H1 (cell line): ENCODE results near the gene MALT1. TPM values are rescaled to one million over a fixed set of nuclear protein-coding genes. Genes with fewer than 3 reads are reported as not detected.

Source experiments
- BACH1 ChIP-seq: IDR thresholded peaks from 2 replicates; pipeline ENCODE4 v1.6.1; 2012; ENCODE audit warnings: low read length, improper control_type of control experiment
- CBX8 ChIP-seq: fragments of 300-800, 300-1000 bp; sonication (generic); IDR thresholded peaks from 2 replicates; pipeline ENCODE4 v1.7.1; 2016; ENCODE audit warnings: low read depth, low read length, borderline replicate concordance
- CTBP2 ChIP-seq: IDR thresholded peaks from 2 replicates; pipeline ENCODE4 v1.7.0; 2011; ENCODE audit warnings: borderline replicate concordance, mild to moderate bottlenecking, moderate library complexity, mixed read lengths, low read length; ENCODE audit not compliant: insufficient read depth, insufficient read length
- KDM4A ChIP-seq: IDR thresholded peaks from one replicate; pipeline ENCODE4 v1.7.1; 2012; ENCODE audit warnings: low read depth, mild to moderate bottlenecking, moderate library complexity, low read length, inconsistent platforms; ENCODE audit not compliant: severe bottlenecking
- NANOG ChIP-seq: IDR thresholded peaks from 2 replicates; pipeline ENCODE4 v1.6.1; 2011; ENCODE audit warnings: low read length, low read depth, mild to moderate bottlenecking, inconsistent platforms; ENCODE audit not compliant: insufficient read depth, poor library complexity, severe bottlenecking
- POU5F1 ChIP-seq: IDR thresholded peaks from 2 replicates; pipeline ENCODE4 v1.6.1; 2011; ENCODE audit warnings: low read depth, mild to moderate bottlenecking, low read length, moderate library complexity
- SAP30 ChIP-seq: fragments of 300-600 bp; sonication (generic); IDR thresholded peaks from 2 replicates; pipeline ENCODE4 v1.7.1; 2012; ENCODE audit warnings: low read length, moderate library complexity, mild to moderate bottlenecking, inconsistent platforms; ENCODE audit not compliant: insufficient read depth, insufficient replicate concordance
- SP2 ChIP-seq: IDR thresholded peaks from 2 replicates; pipeline ENCODE4 v1.6.1; 2012; ENCODE audit warnings: mild to moderate bottlenecking, low read length, inconsistent platforms
- polyA plus RNA-seq, 7 experiments: library from polyadenylated mRNA; depleted of rRNA in 3 of 7; stranded (reverse) in 5 of 7; unstranded in 2 of 7; fragments of >200 nt in 5 of 7; fragments of 200-250 nt in 2 of 7; gene quantifications; 1 replicate in 5 of 7; 2 replicates in 1 of 7; 4 replicates in 1 of 7; pipeline versions ENCODE4 v1.2.1 to v1.2.3, GENCODE V29; 2011 to 2013; ENCODE audit warnings: missing spikeins in 2 of 7, mixed read lengths in 2 of 7
- total RNA-seq: library from RNA; stranded (reverse); fragmentation: NEBNext Ultra II Directional; extraction: Animal tissue kit (Norgen Biotek cat#: 25700); gene quantifications from 2 replicates; pipeline ENCODE4 v1.2.1, GENCODE V29; 2021
- TF ChIP-seq, protein P1 (sequence below): fragments of 300-600 bp; sonication (generic); IDR thresholded peaks from 2 replicates; pipeline ENCODE4 v1.7.1; 2012; ENCODE audit warnings: low read length, moderate library complexity, mild to moderate bottlenecking, inconsistent platforms; ENCODE audit not compliant: insufficient replicate concordance

Gene MALT1
- total and polyA plus RNA-seq, 2 of the 8 experiments (the other 6 are each of a cell fraction or from before 2014, with no cell fraction given) = 10.7 to 25.9 TPM

DNA sequence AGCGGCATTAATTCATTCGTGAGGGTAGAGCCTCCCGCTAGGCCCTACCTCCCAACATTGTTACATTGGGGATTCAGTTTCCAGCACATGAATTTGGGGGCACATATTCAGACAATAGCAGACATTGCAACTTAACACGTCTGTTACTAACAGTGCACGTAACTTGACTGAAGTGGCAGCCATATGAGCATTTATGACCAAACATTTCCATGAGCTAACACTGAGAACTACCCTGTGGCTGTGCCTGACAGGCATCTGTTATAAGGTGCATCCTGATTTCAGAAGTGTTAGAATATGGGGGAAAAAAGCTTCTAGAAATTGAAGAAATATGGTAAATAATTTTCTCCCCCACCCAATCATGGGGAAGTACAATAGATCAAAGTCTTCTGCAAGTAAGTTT, 24.5 kb downstream of the MALT1 start (continued):
- TF ChIP-seq SAP30 = no peak
- TF ChIP-seq BACH1 = no peak
- TF ChIP-seq, protein P1, sequence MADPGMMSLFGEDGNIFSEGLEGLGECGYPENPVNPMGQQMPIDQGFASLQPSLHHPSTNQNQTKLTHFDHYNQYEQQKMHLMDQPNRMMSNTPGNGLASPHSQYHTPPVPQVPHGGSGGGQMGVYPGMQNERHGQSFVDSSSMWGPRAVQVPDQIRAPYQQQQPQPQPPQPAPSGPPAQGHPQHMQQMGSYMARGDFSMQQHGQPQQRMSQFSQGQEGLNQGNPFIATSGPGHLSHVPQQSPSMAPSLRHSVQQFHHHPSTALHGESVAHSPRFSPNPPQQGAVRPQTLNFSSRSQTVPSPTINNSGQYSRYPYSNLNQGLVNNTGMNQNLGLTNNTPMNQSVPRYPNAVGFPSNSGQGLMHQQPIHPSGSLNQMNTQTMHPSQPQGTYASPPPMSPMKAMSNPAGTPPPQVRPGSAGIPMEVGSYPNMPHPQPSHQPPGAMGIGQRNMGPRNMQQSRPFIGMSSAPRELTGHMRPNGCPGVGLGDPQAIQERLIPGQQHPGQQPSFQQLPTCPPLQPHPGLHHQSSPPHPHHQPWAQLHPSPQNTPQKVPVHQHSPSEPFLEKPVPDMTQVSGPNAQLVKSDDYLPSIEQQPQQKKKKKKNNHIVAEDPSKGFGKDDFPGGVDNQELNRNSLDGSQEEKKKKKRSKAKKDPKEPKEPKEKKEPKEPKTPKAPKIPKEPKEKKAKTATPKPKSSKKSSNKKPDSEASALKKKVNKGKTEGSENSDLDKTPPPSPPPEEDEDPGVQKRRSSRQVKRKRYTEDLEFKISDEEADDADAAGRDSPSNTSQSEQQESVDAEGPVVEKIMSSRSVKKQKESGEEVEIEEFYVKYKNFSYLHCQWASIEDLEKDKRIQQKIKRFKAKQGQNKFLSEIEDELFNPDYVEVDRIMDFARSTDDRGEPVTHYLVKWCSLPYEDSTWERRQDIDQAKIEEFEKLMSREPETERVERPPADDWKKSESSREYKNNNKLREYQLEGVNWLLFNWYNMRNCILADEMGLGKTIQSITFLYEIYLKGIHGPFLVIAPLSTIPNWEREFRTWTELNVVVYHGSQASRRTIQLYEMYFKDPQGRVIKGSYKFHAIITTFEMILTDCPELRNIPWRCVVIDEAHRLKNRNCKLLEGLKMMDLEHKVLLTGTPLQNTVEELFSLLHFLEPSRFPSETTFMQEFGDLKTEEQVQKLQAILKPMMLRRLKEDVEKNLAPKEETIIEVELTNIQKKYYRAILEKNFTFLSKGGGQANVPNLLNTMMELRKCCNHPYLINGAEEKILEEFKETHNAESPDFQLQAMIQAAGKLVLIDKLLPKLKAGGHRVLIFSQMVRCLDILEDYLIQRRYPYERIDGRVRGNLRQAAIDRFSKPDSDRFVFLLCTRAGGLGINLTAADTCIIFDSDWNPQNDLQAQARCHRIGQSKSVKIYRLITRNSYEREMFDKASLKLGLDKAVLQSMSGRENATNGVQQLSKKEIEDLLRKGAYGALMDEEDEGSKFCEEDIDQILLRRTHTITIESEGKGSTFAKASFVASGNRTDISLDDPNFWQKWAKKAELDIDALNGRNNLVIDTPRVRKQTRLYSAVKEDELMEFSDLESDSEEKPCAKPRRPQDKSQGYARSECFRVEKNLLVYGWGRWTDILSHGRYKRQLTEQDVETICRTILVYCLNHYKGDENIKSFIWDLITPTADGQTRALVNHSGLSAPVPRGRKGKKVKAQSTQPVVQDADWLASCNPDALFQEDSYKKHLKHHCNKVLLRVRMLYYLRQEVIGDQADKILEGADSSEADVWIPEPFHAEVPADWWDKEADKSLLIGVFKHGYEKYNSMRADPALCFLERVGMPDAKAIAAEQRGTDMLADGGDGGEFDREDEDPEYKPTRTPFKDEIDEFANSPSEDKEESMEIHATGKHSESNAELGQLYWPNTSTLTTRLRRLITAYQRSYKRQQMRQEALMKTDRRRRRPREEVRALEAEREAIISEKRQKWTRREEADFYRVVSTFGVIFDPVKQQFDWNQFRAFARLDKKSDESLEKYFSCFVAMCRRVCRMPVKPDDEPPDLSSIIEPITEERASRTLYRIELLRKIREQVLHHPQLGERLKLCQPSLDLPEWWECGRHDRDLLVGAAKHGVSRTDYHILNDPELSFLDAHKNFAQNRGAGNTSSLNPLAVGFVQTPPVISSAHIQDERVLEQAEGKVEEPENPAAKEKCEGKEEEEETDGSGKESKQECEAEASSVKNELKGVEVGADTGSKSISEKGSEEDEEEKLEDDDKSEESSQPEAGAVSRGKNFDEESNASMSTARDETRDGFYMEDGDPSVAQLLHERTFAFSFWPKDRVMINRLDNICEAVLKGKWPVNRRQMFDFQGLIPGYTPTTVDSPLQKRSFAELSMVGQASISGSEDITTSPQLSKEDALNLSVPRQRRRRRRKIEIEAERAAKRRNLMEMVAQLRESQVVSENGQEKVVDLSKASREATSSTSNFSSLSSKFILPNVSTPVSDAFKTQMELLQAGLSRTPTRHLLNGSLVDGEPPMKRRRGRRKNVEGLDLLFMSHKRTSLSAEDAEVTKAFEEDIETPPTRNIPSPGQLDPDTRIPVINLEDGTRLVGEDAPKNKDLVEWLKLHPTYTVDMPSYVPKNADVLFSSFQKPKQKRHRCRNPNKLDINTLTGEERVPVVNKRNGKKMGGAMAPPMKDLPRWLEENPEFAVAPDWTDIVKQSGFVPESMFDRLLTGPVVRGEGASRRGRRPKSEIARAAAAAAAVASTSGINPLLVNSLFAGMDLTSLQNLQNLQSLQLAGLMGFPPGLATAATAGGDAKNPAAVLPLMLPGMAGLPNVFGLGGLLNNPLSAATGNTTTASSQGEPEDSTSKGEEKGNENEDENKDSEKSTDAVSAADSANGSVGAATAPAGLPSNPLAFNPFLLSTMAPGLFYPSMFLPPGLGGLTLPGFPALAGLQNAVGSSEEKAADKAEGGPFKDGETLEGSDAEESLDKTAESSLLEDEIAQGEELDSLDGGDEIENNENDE = no peak
- no peak for TF ChIP-seq POU5F1
- TF ChIP-seq CTBP2 = no peak
- TF ChIP-seq CBX8 = no peak
- no peak for TF ChIP-seq SP2
- no peak for TF ChIP-seq NANOG
- TF ChIP-seq KDM4A = no peak
